ENCODE data around the gene ZNF556. TPM values are rescaled to one million over a fixed set of nuclear protein-coding genes. Genes with fewer than 3 reads are reported as not detected.
"Not testable (repeated sequence)": the region's sequence is repeated elsewhere in the genome, so short reads cannot be mapped to it uniquely, and the experiment has no call there.

The ZNF556 gene
- polyA plus RNA-seq, 2 of the 4 experiments (the other 2 are of a cell fraction) = not detected

GRCh38 chr19:2872175-2872574, 5.0 kb downstream of the ZNF556 start:
- H3K4me2 ChIP-seq, H3K4me1 ChIP-seq, POLR2A ChIA-PET, H3K4me3 ChIP-seq, ATAC-seq, FAIRE-seq, H3K27ac ChIP-seq: not testable (repeated sequence)
- peak in 1 of 2 experiments; percentile 37 for DNase-seq (ENCODE audit: low read depth in 1 of 2, low spot score in 1 of 2)
- peaks cover 21% of the 10 kb centered on the region for H3K9me3 ChIP-seq
- 24% methylated on average over 11 of the region's 11 CpGs for WGBS (ENCODE audit: missing lambda C conversion rate)
- peak in 1 of 2 experiments; percentile 11; a peak in 1 of 5 replicates for TF ChIP-seq RAD21 (conservative IDR thresholded peaks at IDR 0.05 in 1 of 2, IDR thresholded peaks at IDR 0.05 in 1 of 2)
- CTCF ChIA-PET = interaction anchor here (1.1 kb wide), 1 partner anchor 224 kb away, joined by 3 read pairs; no protein-coding TSS in a partner anchor

GRCh38 chr19:2877398-2878331, 10.5 kb downstream of the ZNF556 start:
- POLR2A ChIA-PET = no interaction called here

More at GRCh38 chr19:2877398-2878331, 10.5 kb downstream of the ZNF556 start:
- no peak overlapping the region for H3K27ac ChIP-seq
- ATAC-seq (no peak), DNase-seq (ENCODE audit: low read depth in 1 of 2, low spot score in 1 of 2) (no peak), FAIRE-seq (no peak)
- no peaks in the 10 kb centered on the region for H3K4me1 ChIP-seq
- H3K9me3 ChIP-seq = peaks cover 42% of the 10 kb centered on the region
- H3K4me3 ChIP-seq = no peak overlapping the region
- WGBS (ENCODE audit: missing lambda C conversion rate) = 70% methylated on average over 32 of the region's 32 CpGs
- no peak for TF ChIP-seq NPAS2 (CRISPR knock-in tag; IDR thresholded peaks at IDR 0.05; ENCODE audit: borderline replicate concordance)
- TF ChIP-seq REST (IDR thresholded peaks at IDR 0.05) = no peak
- TF ChIP-seq, protein P1, sequence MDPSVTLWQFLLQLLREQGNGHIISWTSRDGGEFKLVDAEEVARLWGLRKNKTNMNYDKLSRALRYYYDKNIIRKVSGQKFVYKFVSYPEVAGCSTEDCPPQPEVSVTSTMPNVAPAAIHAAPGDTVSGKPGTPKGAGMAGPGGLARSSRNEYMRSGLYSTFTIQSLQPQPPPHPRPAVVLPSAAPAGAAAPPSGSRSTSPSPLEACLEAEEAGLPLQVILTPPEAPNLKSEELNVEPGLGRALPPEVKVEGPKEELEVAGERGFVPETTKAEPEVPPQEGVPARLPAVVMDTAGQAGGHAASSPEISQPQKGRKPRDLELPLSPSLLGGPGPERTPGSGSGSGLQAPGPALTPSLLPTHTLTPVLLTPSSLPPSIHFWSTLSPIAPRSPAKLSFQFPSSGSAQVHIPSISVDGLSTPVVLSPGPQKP (IDR thresholded peaks at IDR 0.05; ENCODE audit: low read depth, low read length) = no peak
- TF ChIP-seq CBX8 (IDR thresholded peaks at IDR 0.05) = no peak
- no peak for TF ChIP-seq RARB (CRISPR knock-in tag; IDR thresholded peaks at IDR 0.05)
- no peak for TF ChIP-seq HEYL (CRISPR knock-in tag; IDR thresholded peaks at IDR 0.05)
- no peak for TF ChIP-seq SREBF2 (IDR thresholded peaks at IDR 0.05)
- no peak for TF ChIP-seq NFE2L2 (conservative IDR thresholded peaks at IDR 0.05; ENCODE audit: low read length)
- no peak for TF ChIP-seq EHF (CRISPR knock-in tag; IDR thresholded peaks at IDR 0.05)
- TF ChIP-seq USF2 (IDR thresholded peaks at IDR 0.05) = no peak
- TF ChIP-seq POLR2AphosphoS2 (conservative IDR thresholded peaks at IDR 0.05; ENCODE audit: low read length) = no peak
- no peak for TF ChIP-seq BCL3 (IDR thresholded peaks at IDR 0.05)
- TF ChIP-seq HDAC2 (IDR thresholded peaks at IDR 0.05) = no peak
- TF ChIP-seq PBX3 (IDR thresholded peaks at IDR 0.05) = no peak
- no peak for TF ChIP-seq HOXB5 (CRISPR knock-in tag; IDR thresholded peaks at IDR 0.05)
- no peak for TF ChIP-seq FOSL2 (IDR thresholded peaks at IDR 0.05)
- no peak for TF ChIP-seq FOSL2 (CRISPR knock-in tag; IDR thresholded peaks at IDR 0.05)
- no peak overlapping the region for H3K4me2 ChIP-seq
- CTCF ChIA-PET = interaction anchor here (0.6 to 2.1 kb wide), 2 partner anchors 10 to 16 kb away, joined by 3 to 6 read pairs; no protein-coding TSS in a partner anchor

Data from A549 (cell line).